Breast epithelium (tissue), 3 donors: ENCODE measurements around the gene GNAQ.

Source experiments
- CTCF ChIP-seq, 3 donors: fragments of 450-650 bp; IDR thresholded peaks; one replicate each; pipeline ENCODE4 v1.5.1; 2016 to 2017; ENCODE audit warnings: antibody characterized with exemption in 3 of 3, mild to moderate bottlenecking in 3 of 3, moderate library complexity in 3 of 3
- POLR2A ChIP-seq: fragments of 450-650 bp; IDR thresholded peaks from one replicate; pipeline ENCODE4 v1.6.1; 2016; ENCODE audit warnings: antibody characterized with exemption, mild to moderate bottlenecking, moderate library complexity
- POLR2AphosphoS5 ChIP-seq, 3 donors: sonication (generic); formaldehyde crosslinking; IDR thresholded peaks; one replicate each; pipeline ENCODE4 v1.6.1; 2017; ENCODE audit warnings: antibody characterized with exemption in 3 of 3

GRCh38 chr9:77892955-77893514 is 138.6 kb downstream of the GNAQ start:
- TF ChIP-seq CTCF (IDR thresholded peaks at IDR 0.05), result no peak
- TF ChIP-seq POLR2AphosphoS5 (IDR thresholded peaks at IDR 0.05), result no peak
- TF ChIP-seq POLR2A, result no peak
